ENCODE measurements around the gene PPT2. TPM values are rescaled to one million over a fixed set of nuclear protein-coding genes. Genes with fewer than 3 reads are reported as not detected.

The PPT2 gene
- total RNA-seq, 1 donor from 2014 or later, result 22.6 TPM

DNA sequence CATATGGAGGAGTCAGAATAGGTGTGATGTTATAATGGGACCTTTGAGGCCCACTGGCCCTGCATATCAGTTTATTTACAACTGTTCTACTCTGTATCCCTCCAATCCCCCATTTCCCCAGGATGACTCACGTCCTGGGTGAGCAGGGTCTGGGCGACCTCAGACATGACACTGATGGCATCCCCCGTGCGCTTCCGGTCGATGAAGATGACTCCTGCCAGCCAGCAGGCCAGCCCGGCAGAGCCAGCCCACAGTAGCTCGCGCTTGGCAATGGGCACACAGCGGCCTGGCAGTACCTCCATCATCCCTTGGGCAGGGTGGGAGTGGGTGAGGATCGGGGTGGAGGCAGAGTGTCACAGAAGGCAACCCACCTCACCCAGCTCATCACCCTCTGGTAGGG lies 16.4 kb downstream of the PPT2 start:
- intact Hi-C loops (cut with micrococcal nuclease), result loop anchor here (10.0 kb wide), 1 partner anchor 45 kb away; the partner anchor contains the start of gene ATF6B
- DNase-seq, result no peak
- ATAC-seq, result no peak

DNA sequence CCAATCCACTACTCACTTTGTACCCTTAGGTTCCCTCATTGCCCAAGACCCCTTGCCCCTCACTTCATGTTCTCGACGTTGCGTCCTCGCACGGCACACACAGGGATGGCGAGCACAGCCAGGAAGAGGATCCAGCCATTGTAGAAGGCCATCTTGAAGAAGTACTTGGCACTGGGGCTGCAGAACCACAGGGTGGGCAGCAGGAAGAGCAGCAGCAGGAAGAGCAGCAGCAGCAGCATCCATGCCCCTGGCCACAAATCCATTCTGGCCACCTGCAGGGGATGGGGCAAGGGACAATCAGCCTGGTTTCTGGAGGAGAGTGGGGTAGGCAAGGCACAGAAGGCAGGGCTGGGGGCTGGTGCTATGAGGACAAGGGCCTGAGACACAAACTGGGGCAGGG lies 17.3 kb downstream of the PPT2 start:
- DNase-seq, result no peak
- ATAC-seq, result no peak
- intact Hi-C loops (cut with micrococcal nuclease), result loop anchor here (10.0 kb wide), 1 partner anchor 46 kb away; the partner anchor contains the start of gene ATF6B

DNA sequence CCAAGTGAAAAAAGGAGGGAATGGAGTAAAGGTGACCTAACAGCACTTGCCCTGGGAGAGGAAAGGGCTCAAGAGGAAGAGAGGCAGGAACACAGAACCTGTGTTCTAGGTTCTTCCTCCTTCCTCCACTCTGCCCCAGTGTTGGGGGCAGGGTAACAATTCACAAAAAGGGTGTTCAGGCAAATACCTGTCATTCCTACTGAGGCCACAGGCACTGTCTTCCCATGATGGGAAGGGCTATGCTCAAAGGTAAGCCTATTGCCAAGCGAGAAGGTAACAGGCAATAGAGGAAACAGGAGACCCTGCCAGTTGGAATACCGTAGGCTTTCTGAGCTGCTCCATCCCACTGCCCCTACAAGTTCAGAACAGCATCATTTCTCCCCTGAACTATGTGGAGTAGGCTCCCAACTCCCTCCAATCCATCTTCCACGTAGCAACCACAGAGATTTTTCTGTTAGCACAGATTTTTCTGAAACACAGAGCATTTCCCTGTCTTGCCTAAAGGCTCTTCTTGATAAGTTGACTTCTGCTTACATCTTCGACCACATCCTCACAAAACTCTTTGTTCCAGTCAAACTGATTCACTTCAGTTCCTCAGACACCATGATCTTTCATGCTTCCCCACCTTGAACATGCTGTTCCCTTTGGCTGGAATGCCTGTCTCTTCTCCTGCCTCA lies 19.2 kb downstream of the PPT2 start:
- intact Hi-C loops (cut with micrococcal nuclease), result loop anchor here (10.0 kb wide), 1 partner anchor 48 kb away; the partner anchor contains the start of gene ATF6B
- DNase-seq (no peak), ATAC-seq (no peak)

DNA sequence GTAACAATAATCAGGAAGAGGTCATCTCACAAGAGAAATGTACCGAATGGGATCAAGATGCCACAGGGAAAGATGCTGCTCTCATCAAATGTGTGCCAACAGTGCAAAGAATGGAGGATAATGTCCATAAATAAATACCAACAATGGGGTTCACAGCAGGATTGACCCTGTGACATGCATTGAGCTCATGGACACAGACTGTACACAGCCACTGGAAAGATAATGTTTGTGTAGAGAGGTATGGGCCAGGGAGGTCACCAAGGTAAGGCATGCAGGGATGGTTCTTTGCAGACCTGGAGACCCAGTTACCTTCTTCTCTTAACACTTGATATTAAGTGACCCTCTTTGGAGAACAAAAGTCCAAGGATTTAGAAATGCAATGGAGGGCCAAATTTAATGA lies 20.5 kb downstream of the PPT2 start:
- DNase-seq, result no peak
- no peak for ATAC-seq
- intact Hi-C loops (cut with micrococcal nuclease), result loop anchor here (10.0 kb wide), 1 partner anchor 50 kb away; the partner anchor contains the start of gene ATF6B

DNA sequence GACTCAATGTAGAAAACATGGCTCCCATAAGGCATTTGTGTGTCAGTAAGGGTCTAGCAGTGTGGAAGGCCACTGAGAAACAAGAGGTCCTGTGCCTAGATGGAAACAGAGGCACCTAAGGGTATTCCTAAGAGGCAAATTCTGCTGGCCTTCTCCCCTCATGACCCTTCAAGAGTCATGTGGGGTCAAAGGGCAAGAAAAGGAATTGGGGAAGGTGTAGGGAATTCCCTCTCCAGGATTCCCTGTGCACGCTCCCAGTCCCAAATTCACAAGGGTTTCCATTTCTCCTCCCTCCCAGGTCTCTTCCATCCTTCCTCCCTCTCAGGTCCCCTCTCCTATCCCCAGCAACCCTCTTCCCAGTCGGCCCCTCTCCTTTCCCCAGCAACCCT lies 21.4 kb downstream of the PPT2 start:
- DNase-seq (no peak), ATAC-seq (no peak)
- intact Hi-C loops (cut with micrococcal nuclease), result loop anchor here (10.0 kb wide), 1 partner anchor 51 kb away; the partner anchor contains the start of gene ATF6B

DNA sequence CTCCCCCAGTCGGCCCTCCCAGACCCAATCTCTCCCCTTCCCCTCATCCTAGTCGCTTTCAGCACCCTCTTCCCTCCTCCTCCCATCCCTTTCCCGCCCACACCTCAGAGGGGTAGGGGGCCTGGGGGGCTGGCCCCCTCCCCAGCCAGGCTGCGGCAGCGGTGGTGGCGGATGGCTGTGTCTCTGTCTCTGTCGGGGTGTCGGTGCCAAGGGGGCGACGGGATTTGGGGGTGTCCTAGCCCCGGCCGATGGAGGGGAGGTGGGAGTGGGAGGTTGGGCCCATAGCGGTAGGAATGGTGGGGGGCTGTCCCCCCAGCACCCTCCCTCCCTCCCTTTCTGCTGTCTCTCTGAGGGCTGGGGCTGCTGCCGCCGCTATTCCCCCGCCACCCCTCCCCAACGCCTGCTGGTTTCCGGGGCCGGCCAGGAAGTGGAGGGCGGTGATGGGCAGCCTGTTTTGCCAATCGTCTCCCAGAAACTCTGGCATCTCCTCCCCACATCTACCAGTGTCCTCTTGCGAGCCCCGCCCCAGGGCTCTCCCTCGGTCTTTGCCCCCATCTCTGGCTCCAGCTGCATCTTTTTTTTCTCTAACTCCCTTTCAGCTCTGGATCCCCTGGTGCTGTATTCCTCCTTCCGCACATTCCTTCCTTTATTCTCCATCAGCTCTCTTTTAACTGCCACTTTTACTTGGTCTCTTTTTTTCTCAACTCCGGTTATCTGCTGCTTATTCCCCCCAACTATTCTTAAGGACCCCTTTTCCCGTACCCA lies 22.0 kb downstream of the PPT2 start, which contains the start of gene AGPAT1:
TSS of gene AGPAT1 (minus strand) at position 374 of the 765 bp plus-strand sequence. CDS start 4,588 bp downstream, outside the sequence.
- peak; percentile 68 for ATAC-seq
- intact Hi-C loops (cut with micrococcal nuclease), result loop anchor here (10.0 kb wide), 1 partner anchor 51 kb away; the partner anchor contains the start of gene ATF6B
- DNase-seq, result peak; percentile 98

DNA sequence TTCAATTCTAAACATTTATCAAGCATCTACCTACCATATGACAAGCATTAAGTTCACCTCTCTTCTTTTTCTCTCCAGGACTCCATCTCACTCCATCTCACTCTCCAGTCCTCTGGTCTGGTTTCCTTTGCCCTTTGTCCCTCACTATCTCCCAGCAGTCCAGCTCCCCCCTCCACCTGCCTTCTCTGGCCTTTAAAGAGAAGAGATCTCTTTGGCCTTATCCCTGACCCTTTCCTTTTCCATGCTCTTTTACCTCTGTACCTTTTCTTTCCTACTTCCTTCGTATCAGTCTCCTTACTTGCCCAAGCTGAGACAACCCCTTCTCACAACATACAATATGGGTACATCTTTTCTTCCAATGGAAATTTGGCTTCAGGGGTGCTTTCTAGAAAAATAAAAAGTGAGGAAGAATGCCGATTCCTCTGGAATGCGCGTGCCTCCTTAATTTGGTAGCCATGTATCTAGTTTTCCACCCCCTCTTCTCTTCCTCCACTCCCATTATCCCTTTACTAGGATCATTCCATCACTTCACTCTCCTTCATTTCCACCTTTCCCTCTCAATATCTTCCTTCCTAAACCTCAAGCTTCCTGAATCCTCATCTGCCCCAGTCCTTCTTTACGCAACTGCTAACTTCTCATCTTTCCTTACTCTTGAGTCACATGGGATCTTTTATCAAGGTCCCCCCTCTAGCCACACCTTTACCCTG lies 22.7 kb downstream of the PPT2 start:
- intact Hi-C loops (cut with micrococcal nuclease), result loop anchor here (10.0 kb wide), 1 partner anchor 52 kb away; the partner anchor contains the start of gene ATF6B
- ATAC-seq (no peak), DNase-seq (no peak)

DNA sequence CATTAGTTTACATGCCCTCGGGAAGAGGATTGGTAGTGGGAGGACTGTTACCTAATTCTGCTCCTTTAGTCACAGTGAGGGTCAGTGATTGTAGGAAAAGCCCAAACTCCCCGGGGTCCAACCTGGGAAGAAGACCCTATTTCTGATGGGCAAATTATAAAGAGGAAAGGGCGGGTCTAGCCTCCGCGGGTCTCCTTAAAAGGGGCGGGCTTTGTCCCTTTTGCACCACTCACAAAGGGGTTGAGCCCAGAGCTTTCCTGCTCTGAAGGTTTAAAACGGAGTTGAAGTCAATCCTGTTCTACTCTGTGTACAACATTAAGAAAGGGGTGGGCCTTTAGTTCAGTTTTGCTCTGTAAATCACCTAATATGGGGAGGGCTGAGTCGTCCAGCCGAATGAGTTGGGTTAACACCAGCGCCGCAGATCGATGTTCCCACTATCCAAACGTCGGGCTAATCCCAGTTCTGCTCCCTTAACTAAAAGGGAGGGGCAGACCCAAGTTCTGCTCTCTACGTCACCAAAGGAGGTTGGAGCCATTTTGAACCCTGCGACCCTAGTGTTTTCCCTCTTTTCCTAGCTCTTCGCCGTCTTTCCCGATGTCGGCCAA lies 23.3 kb downstream of the PPT2 start:
- ATAC-seq, result peak; percentile 19
- DNase-seq, result no peak
- intact Hi-C loops (cut with micrococcal nuclease), result loop anchor here (10.0 kb wide), 1 partner anchor 52 kb away; the partner anchor contains the start of gene ATF6B

DNA sequence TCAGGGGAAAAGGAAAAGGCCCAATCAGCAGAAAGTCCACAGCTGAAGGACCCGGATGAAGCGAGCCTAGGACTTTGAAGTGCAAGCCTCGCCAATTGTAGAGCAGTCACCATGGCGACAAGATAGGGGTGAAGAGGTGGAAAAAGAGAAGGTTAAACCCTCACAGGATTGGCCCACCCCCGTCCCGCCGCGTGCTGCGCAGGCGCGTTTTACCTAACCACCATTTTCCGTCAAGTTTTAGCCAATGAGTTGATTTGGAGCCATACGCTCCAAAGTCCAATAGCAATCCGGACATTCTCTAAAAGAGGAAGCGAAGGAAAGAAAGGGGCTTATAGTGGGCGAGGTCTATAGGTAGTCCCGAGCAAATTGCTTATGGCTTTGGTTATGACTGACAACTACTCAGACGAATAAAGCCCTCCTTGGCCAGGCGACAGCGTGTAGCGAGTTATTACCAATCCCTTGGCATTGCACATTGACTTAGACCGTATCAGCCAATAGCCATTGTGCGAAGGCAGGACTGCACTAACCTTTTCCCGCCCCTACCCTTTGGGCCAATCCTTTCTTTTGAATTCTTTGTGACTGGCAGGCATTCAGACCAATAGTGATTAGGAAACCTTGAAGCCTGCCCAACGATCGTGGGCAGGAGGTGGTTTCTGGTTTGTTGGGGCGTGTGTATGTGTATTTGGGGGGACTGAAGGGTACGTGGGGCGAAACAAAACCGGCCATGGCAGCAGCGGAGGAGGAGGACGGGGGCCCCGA lies 24.0 kb downstream of the PPT2 start, which contains the start of gene RNF5:
TSS of gene RNF5 (plus strand) at position 618 of the 759 bp plus-strand sequence. CDS start at position 725, 107 bp downstream.
- intact Hi-C loops (cut with micrococcal nuclease), result loop anchor here (10.0 kb wide), 1 partner anchor 53 kb away; the partner anchor contains the start of gene ATF6B
- peak; percentile 84 for ATAC-seq
- DNase-seq, result peak; percentile 94

DNA sequence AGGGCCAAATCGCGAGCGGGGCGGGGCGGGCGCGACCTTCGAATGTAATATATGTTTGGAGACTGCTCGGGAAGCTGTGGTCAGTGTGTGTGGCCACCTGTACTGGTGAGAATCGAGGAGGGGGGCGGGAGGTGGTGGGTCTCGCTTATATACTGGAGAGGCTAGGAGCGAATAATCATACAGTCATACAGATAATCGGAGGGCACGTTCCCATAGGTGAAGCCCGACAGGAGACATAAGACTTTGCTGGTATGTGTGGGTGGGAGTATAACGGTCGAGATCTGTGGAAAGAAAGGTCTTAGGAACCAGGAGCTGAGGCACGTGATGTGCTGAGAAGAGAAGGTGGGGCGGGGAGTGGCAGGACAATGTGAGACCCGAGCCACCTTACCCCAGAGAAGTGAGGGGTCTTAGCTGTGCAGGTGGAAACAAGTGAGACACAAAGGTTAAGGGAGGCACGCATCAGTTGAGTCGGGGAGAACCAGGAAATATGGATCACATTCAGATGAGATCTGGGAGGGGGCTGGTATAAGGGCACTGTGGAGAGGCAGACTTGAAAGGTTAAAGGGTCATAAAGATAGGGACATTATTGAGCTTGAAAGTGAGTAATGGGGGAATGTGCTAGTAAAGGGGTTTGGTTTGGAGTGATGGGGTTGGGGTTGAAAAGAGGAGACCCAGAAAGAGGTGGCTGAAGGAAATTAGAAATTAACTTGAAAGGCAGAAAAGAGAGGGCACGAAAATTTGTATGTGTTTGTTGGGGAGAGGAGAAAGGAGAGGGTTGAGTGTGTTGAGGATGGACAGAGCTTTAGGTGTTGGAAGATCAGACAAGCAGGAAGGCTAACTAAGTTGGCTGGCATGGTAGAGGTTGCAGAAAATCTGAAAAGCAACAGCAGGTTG lies 24.9 kb downstream of the PPT2 start:
- ATAC-seq, result no peak
- no peak for DNase-seq
- intact Hi-C loops (cut with micrococcal nuclease), result loop anchor here (10.0 kb wide), 1 partner anchor 54 kb away; the partner anchor contains the start of gene ATF6B

DNA sequence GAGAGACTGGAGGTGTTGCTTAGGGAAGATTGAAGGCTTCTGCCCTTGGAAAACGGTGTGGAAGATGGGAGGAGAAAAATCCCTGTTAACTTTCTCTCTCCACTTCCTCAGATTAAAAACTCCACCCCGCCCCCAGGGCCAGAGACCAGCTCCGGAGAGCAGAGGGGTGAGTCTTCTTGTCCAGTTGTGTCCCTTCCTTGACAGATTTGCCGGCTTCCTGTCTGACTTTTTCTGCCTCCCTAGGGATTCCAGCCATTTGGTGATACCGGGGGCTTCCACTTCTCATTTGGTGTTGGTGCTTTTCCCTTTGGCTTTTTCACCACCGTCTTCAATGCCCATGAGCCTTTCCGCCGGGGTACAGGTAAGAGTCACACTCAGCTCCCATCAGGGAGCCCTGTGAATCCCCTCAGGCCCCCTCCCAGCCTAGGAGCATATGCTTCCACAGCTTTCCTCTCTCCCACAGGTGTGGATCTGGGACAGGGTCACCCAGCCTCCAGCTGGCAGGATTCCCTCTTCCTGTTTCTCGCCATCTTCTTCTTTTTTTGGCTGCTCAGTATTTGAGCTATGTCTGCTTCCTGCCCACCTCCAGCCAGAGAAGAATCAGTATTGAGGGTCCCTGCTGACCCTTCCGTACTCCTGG lies 25.9 kb downstream of the PPT2 start:
- intact Hi-C loops (cut with micrococcal nuclease), result loop anchor here (10.0 kb wide), 1 partner anchor 55 kb away; the partner anchor contains the start of gene ATF6B
- DNase-seq (no peak), ATAC-seq (no peak)

DNA sequence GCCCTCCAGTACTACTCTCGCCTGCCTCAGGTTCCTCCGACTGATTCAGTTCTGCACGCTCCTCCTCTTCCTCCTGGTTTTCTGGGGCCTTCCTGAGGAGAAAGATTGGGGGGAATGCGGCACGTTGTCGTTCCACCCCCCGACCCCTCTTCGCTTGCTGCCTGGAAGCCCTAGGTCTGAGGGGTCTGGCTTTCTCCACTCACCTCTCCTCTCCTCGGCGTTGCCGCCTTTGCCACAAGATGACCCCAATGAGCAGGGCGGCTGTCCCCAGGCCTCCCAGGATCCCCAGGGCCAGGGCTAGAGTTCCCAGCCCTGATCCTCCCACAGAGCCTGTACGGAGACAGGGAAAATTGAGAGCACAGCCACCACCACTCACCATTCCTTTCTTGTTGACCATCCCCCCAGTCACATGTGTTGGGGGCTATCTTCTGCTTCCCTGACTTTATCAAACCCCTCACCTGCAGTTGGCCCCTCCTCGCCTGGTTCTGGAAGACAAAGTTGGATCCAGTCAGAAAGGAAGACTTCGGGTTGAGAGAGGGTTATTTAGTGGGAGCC lies 27.3 kb downstream of the PPT2 start:
- no peak for ATAC-seq
- intact Hi-C loops (cut with micrococcal nuclease), result no loop called here

DNA sequence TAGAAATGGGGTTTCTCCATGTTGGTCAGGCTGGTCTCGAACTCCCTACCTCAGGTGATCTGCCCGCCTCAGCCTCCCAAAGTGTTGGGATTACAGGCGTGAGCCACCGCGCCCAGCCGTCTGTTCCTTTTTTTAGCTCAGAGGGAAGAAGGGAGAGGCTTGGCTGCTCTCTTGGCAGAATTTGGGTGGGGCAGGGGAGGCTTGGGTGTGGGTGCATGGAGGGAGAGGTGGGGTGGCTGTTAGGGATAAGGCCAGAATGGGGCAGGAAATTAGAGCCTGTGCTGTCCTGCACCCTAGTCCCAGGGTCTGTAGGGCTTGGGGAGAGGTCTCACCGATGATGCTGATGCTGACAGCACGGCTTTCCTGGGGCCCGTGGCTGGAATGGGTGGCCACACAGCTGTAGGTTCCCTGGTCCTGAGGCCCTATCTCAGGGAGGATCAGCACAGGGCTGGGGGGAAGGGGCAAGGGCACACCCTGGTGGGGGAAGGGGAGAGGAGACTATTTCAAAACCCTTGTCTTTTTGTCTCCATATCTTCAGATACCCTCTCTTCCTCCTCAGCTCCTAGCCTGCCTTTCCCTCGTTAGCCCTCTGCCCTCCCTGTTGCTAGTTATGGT lies 28.1 kb downstream of the PPT2 start:
- no peak for ATAC-seq
- intact Hi-C loops (cut with micrococcal nuclease), result no loop called here
- no peak for DNase-seq

More for the DNA sequence above, 27.3 kb downstream of the PPT2 start:
- no peak for DNase-seq

DNA sequence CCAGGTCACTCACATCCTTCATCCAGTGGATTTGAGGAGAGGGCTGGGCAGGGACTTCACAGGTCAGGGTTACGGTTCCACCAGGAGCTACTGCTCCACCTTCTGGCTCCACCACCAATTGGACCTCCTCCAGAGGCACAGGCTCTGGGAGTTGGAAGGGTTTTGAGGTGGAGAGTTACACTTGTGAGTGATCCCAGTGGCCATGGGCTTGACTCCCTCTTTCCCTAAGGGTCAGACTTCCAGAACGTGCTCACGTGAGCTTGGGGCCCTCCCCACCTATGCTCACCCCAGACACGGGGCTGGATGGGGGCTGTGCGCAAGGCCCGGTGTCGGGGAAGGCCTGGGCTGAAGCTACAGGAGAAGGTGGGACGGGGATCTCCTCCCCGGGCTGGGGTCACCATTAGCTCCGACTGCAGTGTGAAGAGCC lies 28.6 kb downstream of the PPT2 start:
- intact Hi-C loops (cut with micrococcal nuclease), result no loop called here
- DNase-seq (no peak), ATAC-seq (no peak)

DNA sequence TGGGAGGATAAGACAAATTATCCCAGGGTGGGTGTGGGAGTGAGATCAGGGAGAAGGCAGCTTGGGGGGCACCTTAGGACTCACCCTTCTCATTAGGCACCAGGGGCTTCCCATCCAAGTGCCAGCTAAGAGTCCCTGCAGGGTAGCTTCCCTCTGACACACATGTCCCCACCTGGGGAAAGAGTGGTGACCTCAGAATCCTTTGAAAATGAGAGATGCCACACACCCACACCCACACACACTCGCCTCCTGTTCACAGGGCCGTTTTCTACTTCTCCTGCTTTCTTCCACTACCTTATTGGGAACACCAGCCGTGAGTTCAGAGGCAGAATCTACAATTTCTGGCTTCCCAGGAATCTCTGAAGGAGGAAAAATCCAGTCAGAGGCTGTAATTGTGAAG lies 29.1 kb downstream of the PPT2 start:
- DNase-seq (no peak), ATAC-seq (no peak)
- intact Hi-C loops (cut with micrococcal nuclease), result no loop called here
